HepG2 (cell line): ENCODE data around the gene DRC7. TPM values are rescaled to one million over a fixed set of nuclear protein-coding genes. Genes with fewer than 3 reads are reported as not detected.

Experiments used
- ATAC-seq: fragments of 200-7000 bp; cut with Tn5 transposase; 3 replicates; pipeline ENCODE4 v1.9.1; 2020; ENCODE audit warnings: mild to moderate bottlenecking, moderate library complexity
- BruUV-seq: library from RNA; stranded (reverse); fragments of 400-500 nt; replicated peaks from 2 replicates; lab custom pipeline; 2021; lab: Mats Ljungman, UMichigan
- CTCF ChIA-PET: fragments of 300-600 bp; formaldehyde crosslinking; extraction: SDS; loops from one replicate; lab custom pipeline; 2021; ENCODE audit warnings: low total read pairs, inconsistent platforms, low intra/inter-chr PET ratio; lab: Yijun Ruan, JAX
- POLR2A ChIA-PET: fragments of 350-600 bp; sonication (Branson Sonifier 250); formaldehyde crosslinking; loops from one replicate; lab custom pipeline; 2020; ENCODE audit warnings: antibody characterized with exemption, inconsistent platforms; lab: Yijun Ruan, JAX
- DNase-seq: peaks from one replicate; pipeline ENCODE4 v3.0.0-alpha.2; 2015; ENCODE audit warnings: low spot score
- FAIRE-seq: peaks from 3 replicates; lab custom pipeline; 2011; peaks lifted over from hg19 to GRCh38; lab: Jason Lieb, UNC
- H2AFZ ChIP-seq: one replicate; pipeline ENCODE4 v1.6.1; 2011; ENCODE audit warnings: low read length, inconsistent platforms
- H3K27ac ChIP-seq: fragments of 300-600 bp; 3 replicates; pipeline ENCODE4 v1.8.0; 2011; ENCODE audit warnings: mixed run types, mild to moderate bottlenecking, mixed read lengths, low read length, inconsistent platforms; ENCODE audit not compliant: insufficient read depth; ENCODE audit errors: extremely low read length
- H3K27me3 ChIP-seq, 2 experiments: fragments of 200-600 bp in 1 of 2; 2 replicates in 1 of 2; 3 replicates in 1 of 2; pipeline versions ENCODE4 v1.6.0 to v1.8.0; 2011; ENCODE audit warnings: low read length in 2 of 2, mild to moderate bottlenecking in 2 of 2, moderate library complexity in 2 of 2, inconsistent platforms in 1 of 2; ENCODE audit not compliant: insufficient read depth in 2 of 2, control insufficient read depth in 1 of 2
- H3K36me3 ChIP-seq, 2 experiments: fragments of 200-600 bp in 1 of 2; replicated peaks in 1 of 2; 2 replicates in 1 of 2; 3 replicates in 1 of 2; pipeline versions ENCODE4 v1.5.1 to v1.8.0; 2011; ENCODE audit warnings: low read length in 2 of 2, inconsistent platforms in 1 of 2; ENCODE audit not compliant: insufficient read depth in 2 of 2, control insufficient read depth in 1 of 2
- H3K4me1 ChIP-seq: 2 replicates; pipeline ENCODE4 v1.5.1; 2012; ENCODE audit warnings: low read length, inconsistent platforms; ENCODE audit not compliant: insufficient read depth
- H3K4me2 ChIP-seq: 2 replicates; pipeline ENCODE4 v1.6.0; 2011; ENCODE audit warnings: low read depth, low read length, inconsistent platforms
- H3K4me3 ChIP-seq, 3 experiments: fragments of 200-600 bp in 1 of 3; sonication (generic), shearing (Covaris generic) in 1 of 3; replicated peaks in 1 of 3; 2 replicates each; pipeline ENCODE4 v1.5.1; 2011 to 2016; ENCODE audit warnings: low read length in 3 of 3, inconsistent platforms in 2 of 3, low read depth in 2 of 3, mild to moderate bottlenecking in 2 of 3, control low read depth in 1 of 3, mixed read lengths in 1 of 3; ENCODE audit not compliant: insufficient read depth in 1 of 3
- H3K79me2 ChIP-seq: one replicate; pipeline ENCODE4 v1.6.1; 2011; ENCODE audit warnings: low read length, inconsistent platforms; ENCODE audit not compliant: insufficient read depth
- H3K9ac ChIP-seq: 2 replicates; pipeline ENCODE4 v1.6.0; 2011; ENCODE audit warnings: mild to moderate bottlenecking, low read depth, low read length, inconsistent platforms; ENCODE audit not compliant: insufficient read depth
- H3K9me3 ChIP-seq: 2 replicates; pipeline ENCODE4 v1.5.1; 2012; ENCODE audit warnings: mild to moderate bottlenecking, low read length
- H4K20me1 ChIP-seq: 2 replicates; pipeline ENCODE4 v1.6.0; 2011; ENCODE audit warnings: inconsistent platforms, mild to moderate bottlenecking, low read length, moderate library complexity; ENCODE audit not compliant: insufficient read depth
- ARID2 ChIP-seq: sonication (generic); formaldehyde crosslinking; IDR thresholded peaks from 2 replicates; pipeline ENCODE4 v1.8.1; 2022; ENCODE audit warnings: mild to moderate bottlenecking, missing genetic modification reagents, borderline replicate concordance
- MAFF ChIP-seq: IDR thresholded peaks from 2 replicates; pipeline ENCODE4 v1.6.1; 2011; ENCODE audit warnings: low read depth, low read length, improper control_type of control experiment
- MAFK ChIP-seq, 2 experiments: IDR thresholded peaks in 1 of 2; conservative IDR thresholded peaks in 1 of 2; 2 replicates each; pipeline ENCODE4 v1.6.1; 2011; ENCODE audit warnings: improper control_type of control experiment in 2 of 2, low read length in 2 of 2
- ZFAT ChIP-seq: sonication (generic); formaldehyde crosslinking; conservative IDR thresholded peaks from 2 replicates; pipeline ENCODE4 v1.8.1; 2023; ENCODE audit warnings: missing genetic modification reagents, inconsistent platforms
- ZNF263 ChIP-seq: sonication (generic); formaldehyde crosslinking; IDR thresholded peaks from 2 replicates; pipeline ENCODE4 v1.4.0; 2020; ENCODE audit warnings: missing genetic modification reagents
- WGBS: methylation state at CpG from one replicate; pipeline ENCODE4 v1.1.6; 2017; ENCODE audit warnings: low lambda C conversion rate; 5-methylcytosine and 5-hydroxymethylcytosine counted together
- in situ Hi-C: cut with HindIII; loops from 2 replicates; pipeline ENCODE4 v1.10.0; 2017; ENCODE audit warnings: low pct_unique_long_range_greater_than_20kb; ENCODE audit not compliant: extremely low pct_ligation_motif_present
- intact Hi-C: fragments of 100-400 bp; cut with micrococcal nuclease; formaldehyde crosslinking; loops from one replicate; pipeline ENCODE4 v1.10.0; 2022; ENCODE audit not compliant: unreplicated experiment
- polyA plus RNA-seq, 8 experiments: library from polyadenylated mRNA; depleted of rRNA in 3 of 8; stranded (reverse) in 7 of 8; unstranded in 1 of 8; fragments of >200 nt; fragmentation: Illumina TruSeq in 4 of 8; extraction: Trizol in 4 of 8; gene quantifications; 2 replicates each; pipeline versions ENCODE4 v1.2.1 to v1.2.3, GENCODE V29; 2011 to 2016; ENCODE audit warnings: low read depth in 4 of 8, missing spikeins in 1 of 8, mixed read lengths in 1 of 8; ENCODE audit not compliant: insufficient read depth in 1 of 8
- total RNA-seq, 5 experiments: library from RNA; depleted of rRNA; stranded (reverse); fragments of >200 nt; fragmentation: Illumina TruSeq; extraction: Trizol; gene quantifications; 2 replicates each; pipeline ENCODE4 v1.2.3, GENCODE V29; 2016; ENCODE audit warnings: low read depth in 1 of 5

The DRC7 gene
- total and polyA plus RNA-seq, 2 of the 13 experiments (the other 11 are each of a cell fraction or from before 2014, with no cell fraction given): 2.7 to 3.4 TPM

GRCh38 chr16:57692636-57693035 lies 2.0 kb upstream of the DRC7 start:
- no peaks in the 10 kb centered on the region for H3K9me3 ChIP-seq
- ChIA-PET POLR2A (interaction anchor here (3.6 kb wide), 1 partner anchor 11 kb away, joined by 42 read pairs; no protein-coding TSS in a partner anchor), CTCF (no interaction called here)
- in situ Hi-C loops (no loop called here), intact Hi-C loops (no loop called here)
- FAIRE-seq (no peak), ATAC-seq (no peak), DNase-seq (no peak)
- H3K27ac ChIP-seq: no peak overlapping the region
- H3K4me2 ChIP-seq: 0 out of 2 replicates have a peak overlapping the region, but pooled peaks have one; percentile 13
- H3K4me1 ChIP-seq: peaks cover 82% of the 10 kb centered on the region
- no peak overlapping the region for H2AFZ ChIP-seq
- H3K9ac ChIP-seq: no peak overlapping the region
- H3K27me3 ChIP-seq: no peaks in the 10 kb centered on the region
- no TSS peak for BruUV-seq
- H3K79me2 ChIP-seq: no peaks in the 10 kb centered on the region
- H4K20me1 ChIP-seq: no peaks in the 10 kb centered on the region
- no peaks in the 10 kb centered on the region for H3K36me3 ChIP-seq
- TF ChIP-seq MAFF (peak; percentile 59), MAFK (conservative IDR thresholded peaks at IDR 0.05 in 1 of 2, IDR thresholded peaks at IDR 0.05 in 1 of 2; ENCODE audit: low read length in 2 of 2) (peak in 1 of 2 experiments; percentile 70; a peak in 3 of 4 replicates), ARID2 (CRISPR knock-in tag) (no peak)
- WGBS: 44% methylated on average over 1 of the region's 2 CpGs
- H3K4me3 ChIP-seq: no peak overlapping the region

DNA sequence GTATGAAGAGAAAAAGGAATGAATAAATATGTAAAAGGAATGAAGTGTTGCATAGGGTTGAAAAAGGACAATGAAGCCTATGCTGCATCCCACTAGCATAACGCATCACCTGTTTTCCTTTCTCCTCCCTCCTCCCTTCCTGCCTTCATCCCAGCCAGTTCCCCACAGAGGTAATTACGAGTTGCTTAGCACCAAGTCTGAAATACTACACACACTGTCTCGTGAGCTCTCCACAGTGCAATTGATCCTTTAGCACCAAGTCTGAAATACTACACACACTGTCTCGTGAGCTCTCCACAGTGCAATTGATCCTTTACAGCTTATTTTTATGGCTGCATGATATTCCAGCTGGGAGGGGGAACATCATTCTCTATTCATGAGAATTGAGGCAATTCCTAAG lies 1.1 kb upstream of the DRC7 start:
- WGBS: 0% methylated on average over 4 of the region's 4 CpGs
- H3K36me3 ChIP-seq: no peaks in the 10 kb centered on the region
- H3K4me1 ChIP-seq: peaks cover 81% of the 10 kb centered on the region
- no peaks in the 10 kb centered on the region for H4K20me1 ChIP-seq
- no peak for DNase-seq
- ATAC-seq: no peak
- intact Hi-C loops: no loop called here
- peak overlapping the region; percentile 59 for H3K27ac ChIP-seq
- no peaks in the 10 kb centered on the region for H3K79me2 ChIP-seq
- no peaks in the 10 kb centered on the region for H3K9me3 ChIP-seq
- H3K9ac ChIP-seq: peak overlapping the region; percentile 28; the same call in 1 of the 2 replicates
- in situ Hi-C loops: no loop called here
- H3K4me3 ChIP-seq: peak overlapping the region in 1 of 3 experiments; percentile 54; a peak in 2 of 6 replicates
- no TSS peak for BruUV-seq
- ChIA-PET POLR2A (interaction anchor here (0.7 to 3.6 kb wide), 8 partner anchors 9 to 201 kb away, joined by 3 to 42 read pairs (median 4); partner anchors contain the start of genes ADGRG3 and KATNB1), CTCF (interaction anchor here (1.5 kb wide), 1 partner anchor 16 kb away, joined by 3 read pairs; no protein-coding TSS in a partner anchor)
- TF ChIP-seq ZNF263 (CRISPR knock-in tag) (peak; percentile 44; the same call in 1 of the 2 replicates), ZFAT (CRISPR knock-in tag) (no peak)
- no peak overlapping the region for H2AFZ ChIP-seq
- H3K27me3 ChIP-seq: no peaks in the 10 kb centered on the region
- no peak for FAIRE-seq
- H3K4me2 ChIP-seq: peak overlapping the region; percentile 81
